ENCODE data around the gene RTN4IP1.

The RTN4IP1 gene

DNA sequence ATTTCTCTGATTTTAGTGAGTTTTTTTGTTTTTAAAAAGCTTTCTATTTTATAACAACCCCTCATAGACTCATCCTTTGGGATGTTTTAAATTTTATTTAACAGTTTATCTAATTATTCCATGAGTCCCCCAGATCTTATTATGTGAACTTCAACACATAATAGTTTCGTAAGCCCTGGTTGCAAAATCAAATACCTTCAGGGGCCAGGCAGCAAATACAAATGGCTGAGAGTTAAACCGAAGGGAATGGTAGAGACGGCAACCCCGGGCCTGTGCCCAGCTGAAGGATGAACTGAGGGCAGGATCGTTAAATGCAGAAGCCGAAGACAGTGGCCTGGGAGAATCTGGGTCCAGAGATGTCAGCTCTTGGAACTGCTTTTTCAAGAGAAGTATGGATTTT, 88.4 kb downstream of the RTN4IP1 start:
- DNase-seq = no peak

DNA sequence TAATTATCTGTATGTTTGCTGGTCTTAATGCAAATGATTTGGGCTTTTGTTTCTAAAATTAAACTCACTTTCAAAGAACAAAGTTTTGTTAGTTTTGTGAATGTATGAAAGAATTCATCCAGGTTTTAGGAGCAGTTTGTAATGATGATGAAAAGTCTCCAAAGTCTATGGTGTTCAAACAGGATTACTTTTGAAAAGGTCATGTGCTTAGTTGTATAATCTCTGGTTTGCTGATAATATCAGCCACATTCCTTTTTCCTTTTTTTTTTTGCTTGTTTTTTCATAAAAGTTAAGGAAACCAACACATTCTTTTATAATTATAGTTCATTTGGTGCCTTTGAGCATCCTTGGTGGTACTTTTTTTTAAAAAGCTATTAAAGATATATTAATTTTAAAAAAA, 88.9 kb downstream of the RTN4IP1 start:
- DNase-seq = no peak

DNA sequence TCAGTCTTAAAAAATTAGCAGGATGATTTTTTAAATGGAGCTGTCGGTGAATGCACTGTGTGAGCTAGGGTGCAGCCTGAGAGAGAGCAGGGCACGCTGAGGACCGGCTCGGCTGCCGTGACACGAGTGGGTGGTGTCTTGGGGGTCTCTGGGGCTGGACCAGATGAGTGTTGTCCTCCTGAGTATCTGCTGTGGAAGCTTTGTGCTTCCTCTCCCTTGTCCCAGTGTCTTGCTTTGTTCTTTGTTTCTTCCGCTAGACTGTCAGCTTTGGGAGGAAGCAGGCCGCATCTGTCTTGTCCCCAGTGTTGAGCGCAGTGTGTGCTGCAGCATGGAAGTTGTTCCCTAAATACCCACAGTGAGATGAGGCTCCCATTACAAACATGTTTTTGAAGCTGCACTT, 89.4 kb downstream of the RTN4IP1 start:
- no peak for DNase-seq

DNA sequence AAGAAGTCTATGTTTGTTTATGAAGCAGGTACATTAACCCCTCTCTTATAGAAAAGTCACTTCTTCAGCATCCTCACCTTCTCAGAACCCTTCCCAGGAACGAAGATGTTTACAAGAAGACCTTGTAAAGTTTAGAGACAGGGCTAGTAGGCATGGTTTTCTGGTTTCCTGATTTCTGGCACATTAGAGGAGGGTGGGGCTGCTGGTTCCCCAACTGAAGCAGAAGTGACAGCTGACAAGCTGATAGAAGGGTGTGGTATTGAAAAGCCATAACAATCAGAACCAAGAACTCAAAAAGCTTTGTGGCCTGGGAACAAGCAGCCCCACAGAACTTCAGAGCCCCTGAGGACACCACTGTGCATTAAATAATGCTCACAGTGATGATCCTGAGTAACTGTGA, 91.2 kb downstream of the RTN4IP1 start:
- DNase-seq = no peak

DNA sequence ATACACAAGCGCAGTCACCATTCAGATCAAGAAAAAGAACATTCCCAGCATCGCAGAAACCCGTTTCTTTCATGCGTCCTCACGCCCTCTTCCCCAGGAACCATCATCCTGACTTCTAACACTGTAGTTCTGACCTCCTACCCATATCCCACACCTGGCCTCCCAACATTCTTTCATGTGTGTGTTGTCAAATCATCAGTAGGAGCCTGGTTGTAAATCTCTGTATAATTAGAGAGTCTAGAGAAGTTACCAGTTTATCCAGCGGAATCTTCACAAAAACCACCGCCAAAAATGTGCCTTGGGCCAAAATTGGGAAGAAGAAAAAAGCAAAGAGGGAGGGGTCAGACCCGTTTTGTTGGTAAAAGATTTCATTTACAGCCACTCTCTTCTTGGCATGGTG, 91.6 kb downstream of the RTN4IP1 start:
- DNase-seq = no peak

DNA sequence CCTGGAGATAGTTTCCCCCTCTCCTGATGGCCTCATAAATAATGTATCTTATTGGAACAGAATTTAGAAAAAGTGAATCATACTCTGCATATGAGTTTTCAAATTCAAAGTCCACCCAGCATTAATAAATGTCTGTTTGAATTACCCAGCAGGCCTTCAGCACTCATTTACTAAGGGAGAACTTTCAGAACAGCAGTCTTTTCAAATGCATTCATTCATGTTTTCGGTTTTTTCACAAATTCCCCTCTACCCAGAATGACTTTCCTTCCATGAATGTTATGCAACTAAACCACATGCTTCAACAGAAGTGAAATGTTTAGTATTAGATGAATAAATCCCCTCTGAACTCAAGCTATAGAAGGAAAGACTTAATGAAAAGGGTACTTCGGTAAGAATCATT, 92.4 kb downstream of the RTN4IP1 start:
- no peak for DNase-seq

DNA sequence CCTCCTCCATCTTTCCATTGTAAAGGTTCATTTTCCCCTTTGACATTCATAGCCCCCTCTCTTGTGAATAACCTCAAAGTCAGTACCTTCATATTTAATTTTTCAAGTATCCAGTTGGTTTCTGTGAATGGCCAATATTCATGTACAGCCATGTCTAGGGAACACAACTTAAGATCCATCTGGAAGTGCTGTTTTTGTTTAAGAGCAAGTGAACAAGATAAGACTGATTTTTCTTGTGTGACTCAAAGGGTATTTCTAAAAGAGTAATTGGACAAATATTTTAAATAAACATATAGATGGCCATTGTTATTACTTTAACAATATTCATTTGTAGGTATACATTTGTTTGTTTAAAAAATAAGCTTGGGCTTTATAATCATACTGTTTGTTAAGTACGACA, 92.9 kb downstream of the RTN4IP1 start:
- no peak for DNase-seq

DNA sequence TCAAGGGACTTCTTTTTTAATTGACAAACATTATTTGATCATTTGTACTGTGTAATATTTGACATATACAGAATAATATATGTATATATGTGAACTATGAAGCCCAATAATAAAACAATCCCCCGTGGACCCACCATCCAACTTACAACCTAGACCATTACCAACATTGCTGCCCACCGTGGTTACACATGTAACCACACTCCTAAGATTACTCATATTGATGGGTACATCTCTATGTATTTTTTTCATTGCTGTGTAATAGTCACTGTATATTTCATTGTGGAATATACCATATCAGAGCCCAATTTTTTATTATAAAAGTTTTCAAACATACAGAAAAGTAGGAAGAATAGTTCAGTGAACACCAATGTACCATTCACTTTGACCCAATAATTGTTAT, 94.3 kb downstream of the RTN4IP1 start:
- DNase-seq = no peak

DNA sequence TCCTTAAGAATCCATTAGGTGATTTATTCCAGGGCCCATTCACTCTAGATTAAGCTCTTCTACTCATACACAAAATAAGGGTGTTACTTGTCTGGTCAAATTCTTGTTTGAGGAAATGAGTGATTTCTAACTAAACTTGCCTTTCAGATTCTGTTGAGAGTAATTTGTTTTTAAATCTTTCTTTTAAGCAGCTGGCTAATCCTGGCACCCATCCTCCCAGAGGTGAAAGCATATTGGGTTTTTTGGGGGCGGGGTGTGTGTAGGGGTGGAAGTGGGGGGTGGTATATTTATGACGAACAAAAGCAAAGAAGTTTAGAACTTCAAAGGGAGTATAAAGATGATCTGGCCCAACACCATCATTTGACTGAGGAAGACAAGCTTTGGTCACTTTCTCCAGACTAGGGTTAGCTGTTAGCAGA, 94.7 kb downstream of the RTN4IP1 start:
- no peak for DNase-seq

DNA sequence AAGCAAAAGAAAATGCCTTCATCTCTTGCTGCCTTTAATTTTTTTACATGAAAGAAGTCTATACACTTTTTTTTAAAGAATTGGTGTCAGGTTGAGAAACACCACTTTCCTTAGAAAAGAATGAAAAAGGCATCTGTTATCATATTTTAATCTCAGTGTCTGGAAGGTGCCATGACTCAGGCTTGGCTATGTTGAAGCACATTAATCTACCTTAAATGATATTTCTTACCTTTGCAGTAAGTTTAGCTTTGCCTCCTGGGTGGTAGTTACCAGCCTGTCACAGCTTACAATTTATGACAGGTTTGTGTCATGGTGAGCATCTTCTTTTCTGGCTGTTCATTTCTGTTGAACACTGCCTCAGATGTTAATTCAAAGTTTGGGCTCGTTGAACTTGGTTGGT, 95.3 kb downstream of the RTN4IP1 start:
- DNase-seq = no peak

DNA sequence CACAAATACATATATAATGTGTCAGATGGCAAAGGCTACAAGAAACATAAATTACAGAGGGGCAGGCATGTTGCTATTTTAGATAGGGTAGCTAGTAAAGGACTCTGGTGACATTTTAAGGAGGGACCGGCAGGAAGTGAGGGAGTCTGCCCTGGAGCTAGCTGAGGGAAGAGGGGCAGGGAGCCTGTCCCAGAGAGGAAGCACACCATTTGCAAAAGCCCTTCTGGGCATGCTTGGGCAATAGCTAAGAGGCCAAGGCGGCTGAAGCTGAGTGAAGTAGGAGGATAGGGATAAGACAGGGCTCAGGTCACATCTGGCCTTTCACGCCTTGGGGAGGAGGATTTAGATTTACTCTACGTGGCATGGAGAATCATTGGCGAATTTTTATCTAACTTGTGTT, 96.2 kb downstream of the RTN4IP1 start:
- DNase-seq = no peak

DNA sequence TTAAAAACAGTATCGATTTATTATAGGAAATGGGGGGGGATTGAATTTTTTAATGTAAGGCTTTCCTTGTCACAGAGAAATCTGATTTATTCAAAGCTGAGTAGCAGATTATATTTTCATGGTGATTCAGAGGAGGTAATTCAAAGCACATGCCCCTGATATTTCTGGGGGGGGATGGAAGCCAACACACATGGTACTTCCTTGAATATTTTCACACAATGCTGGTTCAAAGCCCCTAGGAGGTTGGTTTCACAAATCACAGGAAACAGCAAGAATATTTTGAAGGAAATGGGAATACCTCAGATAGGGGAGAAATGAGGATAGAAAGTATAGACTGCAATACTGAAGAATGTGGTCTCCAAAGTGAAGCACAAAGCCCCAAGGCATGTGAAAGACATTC, 98.8 kb downstream of the RTN4IP1 start:
- DNase-seq = no peak

DNA sequence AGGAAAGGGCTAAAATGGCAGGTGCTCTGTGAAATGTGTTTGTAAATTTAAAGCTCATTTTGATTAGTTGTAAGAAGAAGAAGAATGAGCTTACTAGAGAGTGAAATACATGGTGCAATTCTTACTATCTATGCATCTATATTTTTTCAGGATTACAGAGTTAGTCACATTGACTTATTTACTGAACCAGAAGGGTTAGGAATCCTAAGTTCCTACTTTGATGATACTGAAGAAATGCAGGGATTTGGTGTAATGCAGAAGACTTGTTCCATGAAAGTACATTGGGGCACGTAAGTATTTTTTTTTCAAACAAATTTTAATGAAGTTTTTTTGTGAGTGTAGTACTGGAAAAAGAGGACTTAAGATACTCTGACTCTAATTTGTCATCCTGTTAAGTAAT, 99.3 kb downstream of the RTN4IP1 start:
- DNase-seq = no peak

DNA sequence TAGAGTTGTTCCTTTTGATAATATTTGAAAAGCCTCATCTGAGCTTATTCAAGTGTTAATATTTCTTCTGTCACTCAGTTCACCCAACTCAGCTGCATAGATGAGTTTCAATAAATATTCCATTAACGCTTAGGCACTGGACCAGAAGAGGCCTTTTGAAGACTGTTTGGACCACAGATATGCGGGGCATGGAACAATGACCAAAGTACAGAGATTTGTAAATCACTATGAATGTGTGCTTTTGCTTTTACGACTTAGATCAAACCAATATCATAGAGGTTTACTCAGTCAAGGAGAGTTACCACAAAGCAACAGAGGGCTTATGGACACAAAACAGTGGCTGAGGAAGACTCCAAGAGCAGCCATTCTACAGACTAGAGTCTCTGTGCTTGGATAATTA, 99.9 kb downstream of the RTN4IP1 start:
- no peak for DNase-seq

DNA sequence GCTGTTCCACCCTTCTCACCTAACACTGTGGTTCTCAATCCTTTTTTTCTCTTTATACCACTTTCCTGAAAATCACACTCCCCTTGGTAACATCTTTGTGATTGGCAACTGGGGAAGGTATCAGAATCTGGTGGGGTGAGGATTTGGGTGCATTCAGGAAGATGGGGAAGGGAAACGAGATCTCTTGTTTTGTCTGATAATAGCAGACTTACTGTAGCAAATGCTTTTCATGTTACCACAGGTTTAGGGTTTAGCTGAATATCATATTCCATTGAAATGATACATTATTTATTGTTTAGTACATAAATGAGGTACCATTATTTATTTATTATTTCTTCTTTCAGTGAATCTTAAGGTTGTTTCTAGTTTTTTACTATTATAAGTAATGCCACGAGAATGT, 100.8 kb downstream of the RTN4IP1 start:
- no peak for DNase-seq

DNA sequence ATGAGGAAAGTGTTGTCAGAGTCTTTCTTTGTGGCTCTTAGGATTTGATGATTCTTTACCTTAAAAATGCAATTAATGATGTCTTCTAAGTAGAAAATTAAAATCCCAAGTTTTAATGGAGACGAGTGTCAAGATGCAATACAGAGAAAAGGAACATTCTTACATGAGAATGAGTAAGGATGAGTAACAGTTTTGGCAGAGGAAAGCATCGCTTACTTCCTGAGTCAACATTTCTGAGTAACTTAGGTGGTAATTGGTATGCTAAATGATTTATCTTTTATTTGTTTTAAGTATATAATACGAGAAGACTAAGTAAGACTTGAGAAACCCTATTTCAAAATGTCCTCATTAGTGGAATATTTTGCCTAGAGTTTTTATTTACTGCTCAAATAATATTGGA, 101.3 kb downstream of the RTN4IP1 start:
- no peak for DNase-seq

DNA sequence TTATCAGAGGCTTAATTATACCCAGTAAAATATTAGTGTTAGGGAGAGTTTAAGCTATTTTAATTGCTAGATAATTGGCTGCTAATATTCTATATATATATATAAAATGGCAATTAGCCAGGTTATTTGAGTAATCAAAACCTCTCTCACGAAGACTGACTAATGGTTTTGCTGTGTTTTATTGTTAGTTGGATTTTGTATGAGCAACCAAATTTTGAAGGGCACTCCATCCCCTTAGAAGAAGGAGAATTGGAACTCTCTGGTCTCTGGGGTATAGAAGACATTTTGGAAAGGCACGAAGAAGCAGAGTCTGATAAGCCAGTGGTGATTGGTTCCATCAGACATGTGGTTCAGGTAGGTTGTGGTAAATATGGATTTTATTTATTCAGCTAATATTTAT, 102.2 kb downstream of the RTN4IP1 start:
- no peak for DNase-seq

DNA sequence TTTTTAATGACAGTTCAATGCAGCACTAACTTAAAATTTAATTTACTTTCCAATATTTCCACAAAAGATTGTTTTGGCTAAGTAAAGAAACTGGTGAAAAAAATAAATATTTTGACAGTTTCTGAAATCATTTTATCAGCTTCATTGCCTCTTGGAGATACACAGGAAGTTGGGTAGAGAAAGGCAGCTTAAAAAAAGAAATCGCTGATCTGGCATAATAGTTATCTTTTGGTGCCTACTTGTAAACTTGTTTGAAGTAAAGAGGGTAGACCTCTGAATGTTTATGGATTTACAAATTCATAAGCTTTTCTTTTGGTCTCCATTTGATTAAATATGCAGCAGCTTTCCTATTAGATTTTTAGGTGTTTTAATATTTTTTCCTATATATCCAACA, 103.4 kb downstream of the RTN4IP1 start:
- DNase-seq = no peak

DNA sequence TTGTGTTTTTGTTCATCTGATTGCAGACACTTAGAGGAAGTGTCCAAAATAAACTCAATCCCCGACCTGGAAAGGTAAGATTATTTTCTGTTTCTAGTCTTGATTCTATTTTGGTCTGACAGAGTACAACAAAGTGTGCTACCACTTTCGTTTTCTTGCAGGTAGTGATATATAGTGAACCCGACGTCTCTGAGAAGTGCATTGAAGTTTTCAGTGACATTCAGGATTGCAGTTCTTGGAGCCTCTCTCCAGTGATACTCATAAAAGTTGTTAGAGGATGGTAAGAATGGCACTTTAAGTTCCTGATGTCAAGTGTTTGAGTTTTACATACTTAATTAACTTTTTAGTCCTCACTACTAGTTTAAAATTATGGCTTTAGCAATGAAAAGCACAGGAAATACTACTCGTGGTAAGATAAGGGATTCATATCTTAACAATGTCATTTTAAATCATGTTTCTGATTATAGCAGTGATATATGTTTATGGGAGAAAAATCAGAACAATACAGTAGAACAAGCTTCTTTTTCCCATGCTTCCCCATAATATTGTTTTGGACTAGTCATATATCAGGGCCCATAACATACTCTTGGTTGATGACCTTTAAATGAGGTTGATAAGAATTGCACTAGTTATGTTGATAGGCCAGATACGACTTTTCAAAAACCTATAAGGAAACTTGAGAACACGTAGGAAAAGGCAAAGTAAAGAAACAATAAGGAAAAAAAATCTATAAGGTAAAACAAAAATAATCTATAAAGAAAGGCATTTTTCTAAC, 104.0 kb downstream of the RTN4IP1 start:
- no peak for DNase-seq

DNA sequence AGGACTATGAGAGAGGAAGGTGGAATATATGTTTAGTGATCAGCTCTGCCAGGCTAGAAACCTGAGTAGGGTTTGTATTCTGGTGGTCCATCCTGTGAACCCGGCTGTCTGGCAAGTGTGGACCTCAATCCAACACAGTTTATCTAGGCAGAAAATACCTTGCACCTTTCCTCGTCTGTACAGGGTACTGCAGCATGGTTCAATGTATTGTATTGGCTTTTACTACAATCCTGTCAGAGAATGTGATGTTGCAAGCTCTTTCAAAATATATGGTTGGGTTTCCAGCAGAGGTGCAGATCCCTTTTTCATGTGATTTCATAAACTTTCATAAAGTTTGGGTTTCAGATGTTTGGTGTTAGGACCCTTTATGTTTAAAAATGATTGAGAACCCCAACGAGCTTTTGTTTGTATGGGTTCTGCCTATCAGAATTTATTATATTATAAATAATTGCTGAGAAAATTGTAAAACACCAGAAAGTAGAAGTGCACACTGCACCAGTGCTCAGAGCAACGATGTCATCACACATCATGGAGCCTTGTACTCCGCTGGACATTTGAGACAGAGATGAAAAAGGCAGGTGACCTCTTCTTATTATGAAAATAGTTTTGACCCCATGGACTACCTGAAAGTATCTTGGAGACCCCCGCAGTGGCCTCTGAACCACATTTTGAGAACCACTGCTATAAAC, 106.6 kb downstream of the RTN4IP1 start:
- DNase-seq = no peak

Measured in NCI-H526 treated with DMSO at 0.1 percent for 48 hours (cell line).